Activated CD4-positive, CD25-positive, alpha-beta regulatory T cell treated with anti-CD3 and anti-CD28 coated beads, Interleukin-2, amount 50 U/mL, for 24 hours (primary cell): ENCODE data around the gene FANCC.

Experiments used
- ATAC-seq, 2 donors: fragments of 150-1000 bp; cut with Tn5 transposase; one replicate each; pipeline ENCODE4 v1.10.0; 2021; ENCODE audit warnings: mild to moderate bottlenecking in 1 of 2, moderate library complexity in 1 of 2

The FANCC gene

GRCh38 chr9:95096381-95096780, 221.1 kb downstream of the FANCC start:
- no peak for ATAC-seq

GRCh38 chr9:95095641-95096355, 221.7 kb downstream of the FANCC start:
- no peak for ATAC-seq

GRCh38 chr9:95094002-95094401, 223.5 kb downstream of the FANCC start:
- no peak for ATAC-seq

- ATAC-seq = no peak
These were observed 223.9 kb downstream of the FANCC start for GRCh38 chr9:95093586-95093985.

- ATAC-seq = no peak
These were observed 225.0 kb downstream of the FANCC start for GRCh38 chr9:95092262-95093072.

GRCh38 chr9:95091601-95092261, 225.8 kb downstream of the FANCC start:
- ATAC-seq = no peak

GRCh38 chr9:95090871-95091577, 226.5 kb downstream of the FANCC start:
- no peak for ATAC-seq

- no peak for ATAC-seq
These were observed 227.3 kb downstream of the FANCC start for GRCh38 chr9:95090023-95090791.

GRCh38 chr9:95089257-95090022, 228.1 kb downstream of the FANCC start:
- no peak for ATAC-seq

- no peak for ATAC-seq
These were observed 228.9 kb downstream of the FANCC start for GRCh38 chr9:95088421-95089161.

GRCh38 chr9:95087659-95088242, 229.8 kb downstream of the FANCC start:
- ATAC-seq = no peak

- ATAC-seq = no peak
These were observed 230.9 kb downstream of the FANCC start for GRCh38 chr9:95086564-95086955.

GRCh38 chr9:95085861-95086563, 231.5 kb downstream of the FANCC start:
- no peak for ATAC-seq

GRCh38 chr9:95085036-95085770, 232.3 kb downstream of the FANCC start:
- ATAC-seq = no peak

GRCh38 chr9:95084254-95084934, 233.1 kb downstream of the FANCC start:
- ATAC-seq = no peak

GRCh38 chr9:95083086-95083768, 234.3 kb downstream of the FANCC start:
- ATAC-seq = peak in 1 of 2 donors; percentile 17

- ATAC-seq = no peak
These were observed 235.0 kb downstream of the FANCC start for GRCh38 chr9:95082401-95083084.
